ENCODE measurements around the gene ATXN1. TPM values are rescaled to one million over a fixed set of nuclear protein-coding genes. Genes with fewer than 3 reads are reported as not detected.

ATXN1 gene
- total and polyA plus RNA-seq, 2 of the 8 experiments (the other 6 are each of a cell fraction or from before 2014, with no cell fraction given): 1.6 to 4.0 TPM

DNA sequence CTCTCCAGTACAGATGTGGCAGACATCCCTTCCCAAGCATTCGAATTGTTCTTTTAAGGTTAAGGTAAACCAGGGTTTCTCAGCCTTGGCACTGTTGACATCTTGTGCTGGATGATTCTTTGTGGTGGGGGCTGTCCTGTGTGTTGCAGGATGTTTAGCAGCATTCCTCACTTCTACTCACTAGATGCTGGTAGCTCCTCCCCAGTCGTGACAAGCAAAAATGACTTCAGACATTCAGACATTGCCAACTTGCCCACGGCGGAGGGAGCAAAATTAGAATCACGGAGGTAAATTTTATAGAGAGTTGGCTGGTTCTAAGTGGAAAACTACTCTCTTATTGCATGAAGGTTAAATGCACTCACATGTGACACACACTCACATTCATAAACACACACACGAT lies 334.1 kb downstream of the ATXN1 start:
- no peak overlapping the region for H2BK20ac ChIP-seq (ENCODE audit: low read length)
- no peak overlapping the region for H3K56ac ChIP-seq (replicated peaks; ENCODE audit: insufficient read length, low read depth, low read length)
- no peak overlapping the region for H4K5ac ChIP-seq (ENCODE audit: insufficient read length, low read depth, low read length)
- H3K79me2 ChIP-seq (ENCODE audit: control insufficient read depth in 1 of 2, insufficient read depth in 2 of 2, low read length in 2 of 2): no peaks in the 10 kb centered on the region
- no peak overlapping the region for H3K18ac ChIP-seq (ENCODE audit: extremely low read depth, low read length)
- H3K9me3 ChIP-seq (ENCODE audit: insufficient read depth in 2 of 2, low read depth in 1 of 2, low read length in 1 of 2): no peaks in the 10 kb centered on the region
- no peak overlapping the region for H3K14ac ChIP-seq (ENCODE audit: insufficient read length)
- 90% methylated on average over 6 of the region's 6 CpGs; no CpG with 5 or more reads in 1 of the 2 experiments for WGBS, 2 experiments (ENCODE audit: extremely low coverage in 1 of 2, insufficient coverage in 1 of 2, insufficient read length in 1 of 2, insufficient replicate concordance in 2 of 2, low coverage in 1 of 2, low lambda C conversion rate in 2 of 2, missing lambda C conversion rate in 1 of 2)
- H3K79me1 ChIP-seq (ENCODE audit: low read depth, low read length): no peaks in the 10 kb centered on the region
- H2BK120ac ChIP-seq (replicated peaks; ENCODE audit: low read depth, low read length): no peak overlapping the region
- no peak overlapping the region for H2AFZ ChIP-seq (ENCODE audit: low read length)
- no peak overlapping the region for H3K4me2 ChIP-seq (ENCODE audit: insufficient read depth in 1 of 2, low read depth in 2 of 2, low read length in 2 of 2)
- no peak overlapping the region for H2AK5ac ChIP-seq (ENCODE audit: low read depth, low read length)
- CTCF ChIA-PET (ENCODE audit: partially characterized antibody): interaction anchor here (0.6 to 1.8 kb wide), 2 partner anchors 20 to 45 kb away, joined by 3 to 5 read pairs; no protein-coding TSS in a partner anchor
- POLR2A ChIA-PET (ENCODE audit: partially characterized antibody): interaction anchor here (0.6 kb wide), 1 partner anchor 1838 kb away, joined by 3 read pairs; no protein-coding TSS in a partner anchor
- FAIRE-seq (no peak), DNase-seq (ENCODE audit: low read depth in 1 of 2, low spot score in 2 of 2) (no peak)
- no peak overlapping the region for H3K23ac ChIP-seq (ENCODE audit: insufficient read length)
- no peak overlapping the region for H4K91ac ChIP-seq (replicated peaks; ENCODE audit: insufficient read length, low read length)
- no peaks in the 10 kb centered on the region for H3K36me3 ChIP-seq (ENCODE audit: control insufficient read depth in 2 of 4, insufficient read depth in 4 of 4, low read length in 3 of 4)
- no peaks in the 10 kb centered on the region for H3K4me1 ChIP-seq (replicated peaks in 1 of 4; ENCODE audit: control insufficient read depth in 3 of 4, insufficient read depth in 4 of 4, low read length in 3 of 4)
- no peaks in the 10 kb centered on the region for H4K20me1 ChIP-seq (replicated peaks in 1 of 2; ENCODE audit: control insufficient read depth in 1 of 2, insufficient read depth in 2 of 2, low read length in 2 of 2)
- no peaks in the 10 kb centered on the region; the same call in 1 of the 2 replicates for H3K23me2 ChIP-seq (ENCODE audit: low read depth, low read length)
- no peak overlapping the region for H3K4me3 ChIP-seq (ENCODE audit: extremely low read depth in 1 of 4, insufficient read depth in 2 of 4, low read depth in 3 of 4, low read length in 4 of 4)
- H3K4ac ChIP-seq (replicated peaks; ENCODE audit: insufficient read length, low read depth, low read length): no peak overlapping the region
- no peak overlapping the region for H2BK5ac ChIP-seq (ENCODE audit: low read depth, low read length)
- H2BK12ac ChIP-seq (ENCODE audit: low read depth, low read length): no peak overlapping the region
- no peak overlapping the region for H2BK15ac ChIP-seq (ENCODE audit: low read length)
- H3K27me3 ChIP-seq (replicated peaks in 1 of 4; ENCODE audit: control insufficient read depth in 3 of 4, extremely low read depth in 1 of 4, insufficient read depth in 3 of 4, low read length in 3 of 4): no peaks in the 10 kb centered on the region
- H3K27ac ChIP-seq (ENCODE audit: low read depth, low read length): no peak overlapping the region
- H4K8ac ChIP-seq (ENCODE audit: extremely low read depth, insufficient read depth, low read length): no peak overlapping the region
- no peak overlapping the region for H3K9ac ChIP-seq (replicated peaks in 1 of 4; ENCODE audit: extremely low read depth in 1 of 4, low read depth in 3 of 4, low read length in 3 of 4)
- no peak for TF ChIP-seq SRF (IDR thresholded peaks at IDR 0.05; ENCODE audit: low read depth, low read length)
- no peak for TF ChIP-seq MAX (IDR thresholded peaks at IDR 0.05)
- TF ChIP-seq ZNF274 (IDR thresholded peaks at IDR 0.05; ENCODE audit: borderline replicate concordance, extremely low read depth, low read length): no peak
- no peak for TF ChIP-seq BCL11A (IDR thresholded peaks at IDR 0.05; ENCODE audit: low read depth in 2 of 2, low read length in 2 of 2)
- TF ChIP-seq SUZ12 (IDR thresholded peaks at IDR 0.05; ENCODE audit: low read length): no peak
- no peak for TF ChIP-seq GABPA (IDR thresholded peaks at IDR 0.05; ENCODE audit: borderline replicate concordance, insufficient read depth, low read length)
- TF ChIP-seq HDAC6 (IDR thresholded peaks at IDR 0.05; ENCODE audit: low read depth, low read length): no peak
- TF ChIP-seq BRCA1 (IDR thresholded peaks at IDR 0.05; ENCODE audit: low read depth, low read length): no peak
- no peak for TF ChIP-seq GTF2F1 (IDR thresholded peaks at IDR 0.05; ENCODE audit: borderline replicate concordance, low read depth, low read length)
- TF ChIP-seq ASH2L (IDR thresholded peaks at IDR 0.05; ENCODE audit: low read length): no peak
- no peak for TF ChIP-seq RFX5 (IDR thresholded peaks at IDR 0.05; ENCODE audit: borderline replicate concordance, low read depth, low read length)
- TF ChIP-seq TBP (IDR thresholded peaks at IDR 0.05; ENCODE audit: low read depth, low read length): no peak
- TF ChIP-seq EGR1 (IDR thresholded peaks at IDR 0.05; ENCODE audit: borderline replicate concordance, low read depth, low read length): no peak
- TF ChIP-seq RBBP5 (IDR thresholded peaks at IDR 0.05; ENCODE audit: borderline replicate concordance, low read depth, low read length): no peak
- no peak for TF ChIP-seq SIRT6 (IDR thresholded peaks at IDR 0.05; ENCODE audit: low read length)
- TF ChIP-seq SP1 (IDR thresholded peaks at IDR 0.05; ENCODE audit: low read depth, low read length): no peak
